ENCODE data around the gene PRODH2.

PRODH2 gene

GRCh38 chr19:35757231-35757748, 55.4 kb downstream of the PRODH2 start:
- no peak for DNase-seq

- peak in 2 of 6 experiments; percentile 9 to 24 for DNase-seq
These were observed 56.0 kb downstream of the PRODH2 start, which contains the start of gene HSPB6 for GRCh38 chr19:35756377-35757230. TSS of gene HSPB6 (minus strand) at chr19:35757029. CDS start at chr19:35757008, 21 bp downstream.

GRCh38 chr19:35755550-35756376, 56.9 kb downstream of the PRODH2 start:
- DNase-seq: peak; percentile 11 to 56 (median 39)

- no peak for DNase-seq
These were observed 57.5 kb downstream of the PRODH2 start for GRCh38 chr19:35755131-35755549.

- no peak for DNase-seq
These were observed 58.1 kb downstream of the PRODH2 start for GRCh38 chr19:35754370-35755130.

GRCh38 chr19:35753634-35754369, 58.8 kb downstream of the PRODH2 start:
- no peak for DNase-seq

- no peak for DNase-seq
These were observed 59.8 kb downstream of the PRODH2 start for GRCh38 chr19:35752746-35753350.

- no peak for DNase-seq
These were observed 60.6 kb downstream of the PRODH2 start for GRCh38 chr19:35751839-35752745.

GRCh38 chr19:35750167-35750566, 62.5 kb downstream of the PRODH2 start:
- no peak for DNase-seq
